NCI-H2029 (cell line): ENCODE measurements around the gene IFIT5.
"Not testable (repeated sequence)": the region's sequence is repeated elsewhere in the genome, so short reads cannot be mapped to it uniquely, and the experiment has no call there.

Source experiments
- DNase-seq: peaks from one replicate; lab custom pipeline; 2025; lab: John Stamatoyannopoulos, UW

IFIT5 gene

GRCh38 chr10:89392974-89393373 lies 21.4 kb upstream of the IFIT5 start:
- DNase-seq = no peak

GRCh38 chr10:89393898-89394297 lies 20.5 kb upstream of the IFIT5 start:
- no peak for DNase-seq

- no peak for DNase-seq
Observed at GRCh38 chr10:89395141-89395540, 19.2 kb upstream of the IFIT5 start.

- DNase-seq = no peak
Observed at GRCh38 chr10:89398003-89398749, 16.2 kb upstream of the IFIT5 start.

GRCh38 chr10:89399956-89400355 lies 14.4 kb upstream of the IFIT5 start:
- DNase-seq = no peak

- DNase-seq = no peak
Observed at GRCh38 chr10:89403043-89403442, 11.3 kb upstream of the IFIT5 start.

GRCh38 chr10:89404104-89405047 lies 10.0 kb upstream of the IFIT5 start:
- no peak for DNase-seq

GRCh38 chr10:89406178-89406577 lies 8.2 kb upstream of the IFIT5 start:
- DNase-seq = not testable (repeated sequence)

GRCh38 chr10:89407792-89408191 lies 6.6 kb upstream of the IFIT5 start:
- DNase-seq = not testable (repeated sequence)

- DNase-seq = not testable (repeated sequence)
Observed at GRCh38 chr10:89409282-89409681, 5.1 kb upstream of the IFIT5 start.

GRCh38 chr10:89410551-89410950 lies 3.8 kb upstream of the IFIT5 start:
- not testable (repeated sequence) for DNase-seq

GRCh38 chr10:89411135-89411534 lies 3.2 kb upstream of the IFIT5 start:
- not testable (repeated sequence) for DNase-seq

- DNase-seq = not testable (repeated sequence)
Observed at GRCh38 chr10:89412276-89412675, 2.1 kb upstream of the IFIT5 start.

- no peak for DNase-seq
Observed at GRCh38 chr10:89413398-89413912, 913 bp upstream of the IFIT5 start.

- no peak for DNase-seq
Observed at GRCh38 chr10:89414879-89415821, 782 bp downstream of the IFIT5 start.

GRCh38 chr10:89416465-89416864 lies 2.1 kb downstream of the IFIT5 start:
- DNase-seq = no peak

- DNase-seq = no peak
Observed at GRCh38 chr10:89419548-89419947, 5.2 kb downstream of the IFIT5 start.

GRCh38 chr10:89421018-89421476 lies 6.7 kb downstream of the IFIT5 start:
- no peak for DNase-seq

- no peak for DNase-seq
Observed at GRCh38 chr10:89425000-89425399, 10.6 kb downstream of the IFIT5 start.

GRCh38 chr10:89426230-89426868 lies 12.0 kb downstream of the IFIT5 start:
- DNase-seq = no peak

- no peak for DNase-seq
Observed at GRCh38 chr10:89427629-89428028, 13.3 kb downstream of the IFIT5 start.
